ENCODE results near the gene PHC2. TPM values are rescaled to one million over a fixed set of nuclear protein-coding genes. Genes with fewer than 3 reads are reported as not detected.

PHC2 gene
- total and polyA plus RNA-seq, 9 donors: 53.1 to 77.9 (median 69.4) TPM

DNA sequence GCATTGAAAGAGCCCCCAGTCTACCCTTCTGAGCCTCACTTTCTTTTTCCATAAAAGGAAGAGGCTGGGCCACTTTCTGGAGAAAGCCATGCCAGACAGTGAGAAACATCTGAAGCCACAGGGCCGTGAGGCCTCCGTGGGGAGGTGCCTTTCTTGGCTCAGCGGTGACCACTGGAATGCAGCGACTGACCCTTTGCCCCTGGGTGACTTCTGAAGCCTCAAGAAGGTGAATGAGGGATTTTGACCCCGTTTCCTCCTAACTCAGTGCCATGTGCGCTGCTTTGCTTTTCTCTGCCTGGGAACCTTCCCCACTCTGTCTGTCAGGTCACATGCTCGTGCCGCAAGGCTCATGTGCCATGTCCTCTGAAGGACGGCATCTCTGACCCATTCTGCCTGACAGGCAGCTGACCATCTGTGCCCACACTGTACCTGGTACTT, 65.3 kb downstream of the PHC2 start:
- Histone ChIP-seq H3K27me3 (ENCODE audit: control insufficient read depth, insufficient read depth, low read length) (no peaks in the 10 kb centered on the region), H3K4me3 (ENCODE audit: low read length) (no peak overlapping the region), H3K27ac (ENCODE audit: low read length) (peak overlapping the region; percentile 92), H3K4me1 (ENCODE audit: control insufficient read depth, insufficient read depth, low read length) (peaks cover 75% of the 10 kb centered on the region), H3K36me3 (ENCODE audit: control insufficient read depth, insufficient read depth, low read length) (peaks cover 4% of the 10 kb centered on the region), H3K9me3 (replicated peaks; ENCODE audit: control insufficient read depth, low read depth, low read length) (no peaks in the 10 kb centered on the region)
- DNase-seq: no peak
- WGBS (ENCODE audit: insufficient coverage): 52% methylated on average over 7 of the region's 9 CpGs

DNA sequence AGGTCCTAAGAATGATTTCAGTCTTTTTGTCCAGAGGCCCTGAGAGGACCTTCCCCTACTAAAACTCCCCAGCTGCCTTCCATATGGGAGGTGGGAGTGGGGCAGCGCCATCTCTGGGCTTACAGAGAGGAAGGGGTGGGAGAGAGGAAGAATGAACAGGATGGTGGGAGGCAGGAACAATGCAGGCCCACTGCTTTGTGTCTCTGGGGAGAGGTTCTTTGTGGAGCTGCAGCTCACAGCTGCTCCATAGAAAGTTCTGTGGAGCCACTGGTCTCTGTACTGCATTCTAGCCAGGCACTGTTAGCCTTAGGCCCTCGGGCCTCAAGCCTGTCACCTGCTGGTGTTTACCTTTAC, 66.4 kb downstream of the PHC2 start:
- 0% methylated on average over 1 of the region's 2 CpGs for WGBS (ENCODE audit: insufficient coverage)
- Histone ChIP-seq H3K4me3 (ENCODE audit: low read length) (no peak overlapping the region), H3K27ac (ENCODE audit: low read length) (peak overlapping the region; percentile 92), H3K36me3 (ENCODE audit: control insufficient read depth, insufficient read depth, low read length) (peaks cover 4% of the 10 kb centered on the region), H3K9me3 (replicated peaks; ENCODE audit: control insufficient read depth, low read depth, low read length) (no peaks in the 10 kb centered on the region), H3K27me3 (ENCODE audit: control insufficient read depth, insufficient read depth, low read length) (no peaks in the 10 kb centered on the region), H3K4me1 (ENCODE audit: control insufficient read depth, insufficient read depth, low read length) (peaks cover 68% of the 10 kb centered on the region)
- peak; percentile 74 for DNase-seq

DNA sequence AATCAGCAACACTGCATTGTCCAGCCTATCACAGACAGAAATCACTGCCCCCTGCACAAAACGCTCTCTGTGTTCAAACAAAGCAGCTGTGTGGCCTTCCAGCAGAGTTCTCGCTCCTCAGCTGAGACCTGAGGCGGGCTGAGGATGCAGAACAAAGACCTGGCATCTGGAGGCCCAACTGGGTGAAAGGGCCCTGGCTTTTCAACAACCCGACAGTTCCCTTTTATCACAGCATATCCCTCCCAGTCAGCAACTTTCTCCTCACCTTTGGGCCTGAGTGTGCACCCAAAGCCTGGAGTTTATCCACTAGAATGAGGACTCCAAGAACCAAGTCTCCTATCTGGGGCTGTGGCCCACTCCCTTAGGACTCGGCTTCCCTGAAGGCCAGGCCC, 67.4 kb downstream of the PHC2 start:
- Histone ChIP-seq H3K9me3 (replicated peaks; ENCODE audit: control insufficient read depth, low read depth, low read length) (no peaks in the 10 kb centered on the region), H3K36me3 (ENCODE audit: control insufficient read depth, insufficient read depth, low read length) (peaks cover 4% of the 10 kb centered on the region), H3K27ac (ENCODE audit: low read length) (peak overlapping the region; percentile 92), H3K27me3 (ENCODE audit: control insufficient read depth, insufficient read depth, low read length) (no peaks in the 10 kb centered on the region), H3K4me1 (ENCODE audit: control insufficient read depth, insufficient read depth, low read length) (peaks cover 68% of the 10 kb centered on the region), H3K4me3 (ENCODE audit: low read length) (no peak overlapping the region)
- 54% methylated on average over 5 of the region's 5 CpGs for WGBS (ENCODE audit: insufficient coverage)
- no peak for DNase-seq

DNA sequence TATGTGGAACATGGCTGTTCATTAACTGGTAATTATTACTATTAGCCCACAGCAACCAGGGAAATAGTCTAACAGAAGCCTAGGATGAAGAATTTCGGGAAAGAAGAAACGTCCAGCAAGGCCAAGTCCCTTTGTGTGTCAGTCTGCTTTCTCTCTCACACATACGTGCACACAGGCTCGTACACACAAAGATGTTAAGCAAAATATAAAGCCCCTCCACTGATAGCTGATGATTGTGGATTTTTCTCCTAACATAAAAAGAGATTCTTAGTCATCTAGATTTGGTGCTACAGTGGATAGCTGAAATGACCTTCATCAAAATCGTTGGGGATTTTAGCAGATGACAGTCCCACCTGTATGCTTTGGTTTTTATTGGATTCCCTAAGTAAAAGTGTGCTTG, 67.9 kb downstream of the PHC2 start:
- no CpG with 5 or more reads among the region's 5 CpGs for WGBS (ENCODE audit: insufficient coverage)
- Histone ChIP-seq H3K27me3 (ENCODE audit: control insufficient read depth, insufficient read depth, low read length) (no peaks in the 10 kb centered on the region), H3K9me3 (replicated peaks; ENCODE audit: control insufficient read depth, low read depth, low read length) (no peaks in the 10 kb centered on the region), H3K36me3 (ENCODE audit: control insufficient read depth, insufficient read depth, low read length) (peaks cover 4% of the 10 kb centered on the region), H3K27ac (ENCODE audit: low read length) (peak overlapping the region; percentile 92), H3K4me1 (ENCODE audit: control insufficient read depth, insufficient read depth, low read length) (peaks cover 68% of the 10 kb centered on the region), H3K4me3 (ENCODE audit: low read length) (no peak overlapping the region)
- DNase-seq: no peak

DNA sequence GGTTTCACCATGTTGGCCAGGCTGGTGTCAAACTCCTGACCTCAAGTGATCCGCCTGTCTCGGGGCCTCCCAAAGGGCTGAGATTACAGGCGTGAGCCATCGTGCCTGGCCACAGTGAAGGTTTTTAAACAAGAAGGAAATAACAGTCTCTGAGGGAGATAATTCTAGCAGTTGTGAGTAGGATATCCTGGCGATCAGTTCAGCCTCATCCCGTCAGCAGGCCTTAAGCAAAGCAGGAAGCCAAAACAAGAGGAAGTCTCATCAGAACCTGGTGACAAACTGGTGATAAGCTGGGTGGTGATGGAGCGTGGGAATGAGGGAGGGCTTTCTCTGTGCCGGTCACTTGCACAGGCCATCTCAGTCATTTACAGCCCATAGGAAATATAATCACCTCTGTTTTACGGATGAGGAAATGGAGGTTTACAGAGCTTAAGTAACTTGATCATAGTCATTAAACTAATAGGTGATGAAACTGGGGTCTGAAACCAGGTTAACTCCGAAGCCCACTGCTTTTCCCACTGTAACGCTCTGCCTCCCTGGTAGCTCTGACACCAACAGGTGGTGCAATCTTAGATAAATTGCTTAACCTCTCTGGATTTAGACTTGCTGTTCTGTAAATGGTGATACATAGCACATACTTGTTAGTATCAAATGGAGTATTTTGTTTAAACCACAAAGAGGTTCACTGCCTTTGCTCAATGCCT, 69.2 kb downstream of the PHC2 start:
- H3K4me1 ChIP-seq (ENCODE audit: control insufficient read depth, insufficient read depth, low read length): peaks cover 55% of the 10 kb centered on the region
- WGBS (ENCODE audit: insufficient coverage): 33% methylated on average over 7 of the region's 11 CpGs
- no peak overlapping the region for H3K4me3 ChIP-seq (ENCODE audit: low read length)
- H3K36me3 ChIP-seq (ENCODE audit: control insufficient read depth, insufficient read depth, low read length): peaks cover 4% of the 10 kb centered on the region
- peak overlapping the region; percentile 51 for H3K27ac ChIP-seq (ENCODE audit: low read length)
- H3K27me3 ChIP-seq (ENCODE audit: control insufficient read depth, insufficient read depth, low read length): no peaks in the 10 kb centered on the region
- peak; percentile 67 for DNase-seq
- no peaks in the 10 kb centered on the region for H3K9me3 ChIP-seq (replicated peaks; ENCODE audit: control insufficient read depth, low read depth, low read length)

DNA sequence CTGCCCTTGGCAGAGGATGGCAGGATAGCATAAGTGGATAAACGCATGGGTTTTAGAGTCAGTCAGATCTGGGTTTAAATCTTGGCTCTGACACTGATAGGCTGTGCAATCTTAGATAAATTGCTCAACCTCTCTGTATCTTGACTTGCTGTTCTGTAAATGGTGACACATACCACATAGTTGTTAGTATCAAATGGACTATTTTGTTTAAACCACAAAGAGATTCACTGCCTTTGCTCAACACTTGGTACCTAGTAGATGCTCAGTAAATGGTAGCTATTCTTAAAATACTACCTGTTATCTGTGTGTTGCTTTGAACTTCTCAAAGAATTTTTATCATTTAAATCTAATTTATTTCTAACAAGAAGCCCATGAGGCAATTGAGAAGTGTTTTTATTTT, 70.5 kb downstream of the PHC2 start:
- Histone ChIP-seq H3K36me3 (ENCODE audit: control insufficient read depth, insufficient read depth, low read length) (peaks cover 8% of the 10 kb centered on the region), H3K4me1 (ENCODE audit: control insufficient read depth, insufficient read depth, low read length) (peaks cover 43% of the 10 kb centered on the region)

DNA sequence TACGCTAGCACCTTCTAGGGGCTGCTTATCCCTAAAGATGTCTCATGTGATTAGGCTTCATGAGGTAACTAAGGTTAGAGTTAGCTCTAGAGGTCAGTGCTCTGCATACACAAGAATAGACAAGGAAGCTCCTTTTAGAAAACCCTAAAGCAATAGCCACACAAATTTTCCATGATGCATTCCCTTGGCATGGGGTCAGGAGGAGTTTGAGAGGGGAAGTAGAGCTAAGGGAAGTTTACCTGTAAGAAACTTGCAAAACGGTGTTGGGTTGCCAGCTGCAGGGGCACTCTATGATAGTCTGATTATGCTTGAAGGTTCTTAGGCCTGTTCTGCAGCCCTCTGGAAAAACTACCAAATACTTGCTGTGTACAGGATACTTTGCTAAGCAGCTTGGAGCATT, 71.0 kb downstream of the PHC2 start:
- Histone ChIP-seq H3K4me1 (ENCODE audit: control insufficient read depth, insufficient read depth, low read length) (peaks cover 39% of the 10 kb centered on the region), H3K27ac (ENCODE audit: low read length) (no peak overlapping the region), H3K36me3 (ENCODE audit: control insufficient read depth, insufficient read depth, low read length) (peaks cover 10% of the 10 kb centered on the region), H3K9me3 (replicated peaks; ENCODE audit: control insufficient read depth, low read depth, low read length) (no peaks in the 10 kb centered on the region), H3K27me3 (ENCODE audit: control insufficient read depth, insufficient read depth, low read length) (no peaks in the 10 kb centered on the region), H3K4me3 (ENCODE audit: low read length) (no peak overlapping the region)
- 81% methylated on average over 2 of the region's 2 CpGs for WGBS (ENCODE audit: insufficient coverage)
- DNase-seq: no peak

More for the DNA sequence above, 70.5 kb downstream of the PHC2 start:
- no peak for DNase-seq
- H3K27ac ChIP-seq (ENCODE audit: low read length): no peak overlapping the region
- H3K27me3 ChIP-seq (ENCODE audit: control insufficient read depth, insufficient read depth, low read length): no peaks in the 10 kb centered on the region
- no peaks in the 10 kb centered on the region for H3K9me3 ChIP-seq (replicated peaks; ENCODE audit: control insufficient read depth, low read depth, low read length)
- no CpG with 5 or more reads among the region's 1 CpG for WGBS (ENCODE audit: insufficient coverage)
- H3K4me3 ChIP-seq (ENCODE audit: low read length): no peak overlapping the region

DNA sequence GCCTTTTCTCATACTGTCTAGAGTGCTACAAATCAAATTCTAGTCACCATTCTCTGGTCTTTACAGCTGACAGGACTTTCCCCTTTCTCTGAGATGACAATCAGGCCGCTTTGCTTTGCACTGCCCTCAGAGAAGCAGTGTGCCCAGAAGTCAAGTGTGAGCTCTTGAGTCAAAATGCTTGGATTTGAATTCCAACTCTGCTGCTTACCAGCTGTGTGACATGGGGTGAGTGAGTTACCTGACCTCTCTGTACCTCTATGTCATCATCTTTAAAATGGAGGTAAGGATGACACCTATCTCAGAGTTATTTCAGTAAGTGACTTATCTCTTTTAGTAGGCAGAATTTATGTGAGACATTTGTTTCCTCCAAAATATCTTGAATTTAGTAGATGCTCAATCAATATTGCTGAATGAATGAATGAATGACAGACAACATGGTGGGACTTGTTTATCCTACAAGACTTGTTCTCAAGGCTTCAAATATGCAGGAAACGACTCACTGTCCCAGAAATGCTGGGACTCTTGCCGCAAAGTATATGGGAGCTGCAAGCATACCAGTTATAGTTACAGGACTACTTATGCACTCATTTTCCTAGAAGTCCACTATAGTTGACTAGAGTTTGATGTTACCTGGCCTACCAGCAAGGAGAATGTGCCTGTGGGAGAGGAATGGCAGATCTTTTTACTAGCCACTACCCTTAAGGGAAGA, 71.9 kb downstream of the PHC2 start:
- no peaks in the 10 kb centered on the region for H3K27me3 ChIP-seq (ENCODE audit: control insufficient read depth, insufficient read depth, low read length)
- no peak overlapping the region for H3K4me3 ChIP-seq (ENCODE audit: low read length)
- no peaks in the 10 kb centered on the region for H3K9me3 ChIP-seq (replicated peaks; ENCODE audit: control insufficient read depth, low read depth, low read length)
- no peak overlapping the region for H3K27ac ChIP-seq (ENCODE audit: low read length)
- H3K4me1 ChIP-seq (ENCODE audit: control insufficient read depth, insufficient read depth, low read length): peaks cover 29% of the 10 kb centered on the region
- no peak for DNase-seq
- peaks cover 20% of the 10 kb centered on the region for H3K36me3 ChIP-seq (ENCODE audit: control insufficient read depth, insufficient read depth, low read length)
- no CpG with 5 or more reads among the region's 3 CpGs for WGBS (ENCODE audit: insufficient coverage)

DNA sequence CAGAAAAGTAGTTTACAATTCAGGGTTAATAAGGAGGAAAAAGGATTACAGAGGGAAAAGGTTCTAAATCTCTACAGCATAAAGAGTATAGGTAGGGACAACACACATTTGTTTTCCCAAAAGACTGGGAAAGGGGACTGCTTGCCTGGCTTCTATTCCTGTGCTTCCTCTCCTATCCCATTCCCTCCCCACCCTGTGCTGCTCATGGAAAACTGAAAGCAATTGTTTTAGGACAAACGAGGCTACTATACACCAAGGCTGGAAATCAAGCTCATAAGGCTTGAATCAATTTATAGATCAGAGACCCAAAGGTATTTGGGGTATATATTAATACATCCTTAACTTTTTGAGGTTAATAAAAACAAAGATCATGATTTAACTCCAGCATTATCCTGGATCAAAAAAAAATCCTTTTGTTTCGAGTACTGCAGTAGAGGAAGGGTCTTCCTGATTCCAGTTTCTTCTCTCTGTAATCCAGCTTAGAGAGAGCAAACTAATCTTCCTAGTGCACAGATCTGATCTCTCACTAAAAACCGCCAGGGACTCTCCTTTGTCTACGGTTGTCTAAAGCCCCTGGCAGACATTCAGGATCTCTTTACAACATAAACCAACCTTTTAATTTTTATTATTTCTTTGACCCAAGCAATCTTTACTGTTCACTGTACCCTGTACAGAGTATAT, 72.6 kb downstream of the PHC2 start:
- no peak for DNase-seq
- Histone ChIP-seq H3K27ac (ENCODE audit: low read length) (no peak overlapping the region), H3K4me3 (ENCODE audit: low read length) (no peak overlapping the region), H3K4me1 (ENCODE audit: control insufficient read depth, insufficient read depth, low read length) (peaks cover 22% of the 10 kb centered on the region), H3K27me3 (ENCODE audit: control insufficient read depth, insufficient read depth, low read length) (no peaks in the 10 kb centered on the region), H3K36me3 (ENCODE audit: control insufficient read depth, insufficient read depth, low read length) (peaks cover 23% of the 10 kb centered on the region), H3K9me3 (replicated peaks; ENCODE audit: control insufficient read depth, low read depth, low read length) (no peaks in the 10 kb centered on the region)
- WGBS (ENCODE audit: insufficient coverage): 67% methylated on average over 3 of the region's 4 CpGs

DNA sequence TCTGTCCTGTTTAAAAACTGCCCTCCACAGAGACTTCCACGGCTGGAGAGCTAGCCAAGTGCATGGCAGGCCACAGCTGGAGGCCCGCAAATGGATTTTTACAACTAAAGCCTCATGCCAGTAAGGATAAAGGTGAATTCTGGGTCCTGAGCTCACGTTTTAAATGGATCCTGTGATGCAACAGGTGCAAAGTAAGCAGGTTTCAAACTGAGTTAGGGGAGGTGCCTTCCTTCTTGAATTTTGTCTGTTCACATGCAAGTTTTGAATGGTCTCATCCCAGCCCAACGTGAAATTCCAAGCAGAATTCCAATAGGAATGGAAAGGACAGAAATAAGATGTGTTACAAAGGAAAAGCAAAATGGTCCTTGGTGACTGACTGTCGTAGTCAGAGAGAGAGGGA, 73.8 kb downstream of the PHC2 start:
- WGBS (ENCODE audit: insufficient coverage): 84% methylated on average over 4 of the region's 5 CpGs
- no peaks in the 10 kb centered on the region for H3K9me3 ChIP-seq (replicated peaks; ENCODE audit: control insufficient read depth, low read depth, low read length)

More for the DNA sequence above, 73.8 kb downstream of the PHC2 start:
- H3K36me3 ChIP-seq (ENCODE audit: control insufficient read depth, insufficient read depth, low read length): peaks cover 27% of the 10 kb centered on the region
- no peak for DNase-seq
- no peak overlapping the region for H3K4me3 ChIP-seq (ENCODE audit: low read length)
- H3K27ac ChIP-seq (ENCODE audit: low read length): no peak overlapping the region
- no peaks in the 10 kb centered on the region for H3K27me3 ChIP-seq (ENCODE audit: control insufficient read depth, insufficient read depth, low read length)
- H3K4me1 ChIP-seq (ENCODE audit: control insufficient read depth, insufficient read depth, low read length): peaks cover 13% of the 10 kb centered on the region
